ENCODE measurements around the gene LCMT1. TPM values are rescaled to one million over a fixed set of nuclear protein-coding genes. Genes with fewer than 3 reads are reported as not detected.
"Not testable (repeated sequence)": the region's sequence is repeated elsewhere in the genome, so short reads cannot be mapped to it uniquely, and the experiment has no call there.

LCMT1 gene
- total RNA-seq, 2 donors from 2014 or later: 49.0 to 74.7 TPM

GRCh38 chr16:25172831-25173230, 61.3 kb downstream of the LCMT1 start:
- no peak for TF ChIP-seq POLR2AphosphoS5 (IDR thresholded peaks at IDR 0.05)
- TF ChIP-seq POLR2A (IDR thresholded peaks at IDR 0.05): no peak
- TF ChIP-seq CTCF (IDR thresholded peaks at IDR 0.05): no peak
- no peak overlapping the region for H3K27ac ChIP-seq
- WGBS: 91% methylated on average over 8 of the region's 8 CpGs
- H3K4me3 ChIP-seq: no peak overlapping the region
- intact Hi-C loops (cut with DNase I): no loop called here
- no peaks in the 10 kb centered on the region for H3K27me3 ChIP-seq (replicated peaks; ENCODE audit: insufficient read depth)
- H3K9me3 ChIP-seq: no peaks in the 10 kb centered on the region
- DNase-seq (ENCODE audit: low spot score): no peak
- no peaks in the 10 kb centered on the region for H3K4me1 ChIP-seq (replicated peaks)
- no peaks in the 10 kb centered on the region for H3K36me3 ChIP-seq

- Histone ChIP-seq H3K4me3 (no peak overlapping the region), H3K27ac (no peak overlapping the region), H3K4me1 (replicated peaks) (no peaks in the 10 kb centered on the region), H3K9me3 (no peaks in the 10 kb centered on the region), H3K27me3 (replicated peaks; ENCODE audit: insufficient read depth) (no peaks in the 10 kb centered on the region), H3K36me3 (no peaks in the 10 kb centered on the region)
- TF ChIP-seq POLR2AphosphoS5 (IDR thresholded peaks at IDR 0.05): no peak
- TF ChIP-seq POLR2A (IDR thresholded peaks at IDR 0.05): no peak
- TF ChIP-seq CTCF (IDR thresholded peaks at IDR 0.05): no peak
- intact Hi-C loops (cut with DNase I): no loop called here
- DNase-seq (ENCODE audit: low spot score): no peak
- WGBS: 95% methylated on average over 2 of the region's 2 CpGs
Observed at GRCh38 chr16:25174285-25174684, 62.7 kb downstream of the LCMT1 start.

- Histone ChIP-seq H3K27ac (no peak overlapping the region), H3K4me3 (no peak overlapping the region), H3K27me3 (replicated peaks; ENCODE audit: insufficient read depth) (no peaks in the 10 kb centered on the region), H3K4me1 (replicated peaks) (no peaks in the 10 kb centered on the region), H3K36me3 (no peaks in the 10 kb centered on the region), H3K9me3 (no peaks in the 10 kb centered on the region)
- intact Hi-C loops (cut with DNase I): no loop called here
- TF ChIP-seq POLR2A (IDR thresholded peaks at IDR 0.05): no peak
- no peak for TF ChIP-seq POLR2AphosphoS5 (IDR thresholded peaks at IDR 0.05)
- no peak for TF ChIP-seq CTCF (IDR thresholded peaks at IDR 0.05)
- no peak for DNase-seq (ENCODE audit: low spot score)
- WGBS: 87% methylated on average over 7 of the region's 7 CpGs
Observed at GRCh38 chr16:25176136-25176535, 64.6 kb downstream of the LCMT1 start.

- TF ChIP-seq CTCF (IDR thresholded peaks at IDR 0.05) (no peak), POLR2AphosphoS5 (IDR thresholded peaks at IDR 0.05) (peak; percentile 21)
- Histone ChIP-seq H3K27me3 (replicated peaks; ENCODE audit: insufficient read depth) (no peaks in the 10 kb centered on the region), H3K9me3 (no peaks in the 10 kb centered on the region), H3K4me1 (replicated peaks) (no peaks in the 10 kb centered on the region), H3K36me3 (no peaks in the 10 kb centered on the region), H3K4me3 (no peak overlapping the region), H3K27ac (no peak overlapping the region)
- 24% methylated on average over 3 of the region's 3 CpGs for WGBS
- intact Hi-C loops (cut with DNase I): no loop called here
- no peak for DNase-seq (ENCODE audit: low spot score)
Observed at GRCh38 chr16:25177512-25177830, 65.9 kb downstream of the LCMT1 start.

- H3K27ac ChIP-seq: no peak overlapping the region
- 73% methylated on average over 20 of the region's 20 CpGs for whole genome bisulfite sequencing
Observed at GRCh38 chr16:25177831-25178688, 66.5 kb downstream of the LCMT1 start.

GRCh38 chr16:25181236-25181635, 69.7 kb downstream of the LCMT1 start:
- H3K4me1 ChIP-seq (replicated peaks); H3K4me3 ChIP-seq; H3K27me3 ChIP-seq (replicated peaks; ENCODE audit: insufficient read depth); DNase-seq (ENCODE audit: low spot score); H3K9me3 ChIP-seq; H3K36me3 ChIP-seq; intact Hi-C loops (cut with DNase I); H3K27ac ChIP-seq: not testable (repeated sequence)
- 94% methylated on average over 6 of the region's 6 CpGs for WGBS

More at GRCh38 chr16:25177831-25178688, 66.5 kb downstream of the LCMT1 start:
- no peaks in the 10 kb centered on the region for H3K9me3 ChIP-seq
- no peak overlapping the region for H3K4me3 ChIP-seq
- no peak for TF ChIP-seq POLR2AphosphoS5 (IDR thresholded peaks at IDR 0.05)
- TF ChIP-seq CTCF (IDR thresholded peaks at IDR 0.05): no peak
- no peak for TF ChIP-seq POLR2A (IDR thresholded peaks at IDR 0.05)
- no peaks in the 10 kb centered on the region for H3K27me3 ChIP-seq (replicated peaks; ENCODE audit: insufficient read depth)
- intact Hi-C loops (cut with DNase I): no loop called here
- H3K4me1 ChIP-seq (replicated peaks): no peaks in the 10 kb centered on the region
- no peaks in the 10 kb centered on the region for H3K36me3 ChIP-seq
- DNase-seq (ENCODE audit: low spot score): no peak

All from prostate gland (tissue), 2 donors.